Measurements from ENCODE around the gene OR7G1. TPM values are rescaled to one million over a fixed set of nuclear protein-coding genes. Genes with fewer than 3 reads are reported as not detected.
"Not testable (repeated sequence)": the region's sequence is repeated elsewhere in the genome, so short reads cannot be mapped to it uniquely, and the experiment has no call there.

Gene OR7G1
- total RNA-seq, 2 experiments from 2014 or later = not detected

DNA sequence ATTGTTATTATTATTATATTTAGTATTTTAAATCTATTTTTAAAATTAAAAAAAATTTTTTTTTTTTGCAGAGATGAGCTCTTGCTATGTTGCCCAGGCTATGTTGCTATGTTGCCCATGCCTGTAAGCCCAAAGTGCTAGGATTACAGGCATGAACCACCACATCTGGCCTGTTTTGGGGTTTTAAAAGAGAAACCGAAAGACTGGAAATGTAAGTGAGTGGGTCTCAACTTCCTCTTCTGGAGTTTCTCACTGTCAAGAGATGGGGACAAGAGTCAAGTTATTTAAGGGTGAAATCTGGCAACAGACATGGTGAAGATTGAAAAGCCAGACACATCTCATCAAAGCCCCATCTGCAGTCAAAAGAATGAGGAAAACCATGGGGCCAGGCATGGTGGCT lies 15.4 kb upstream of the OR7G1 start:
- Mint-ChIP-seq H3K36me3 (no peaks in the 10 kb centered on the region), H3K4me1 (peaks cover 6% of the 10 kb centered on the region), H3K27me3 (peaks cover 25% of the 10 kb centered on the region), H3K4me3 (no peak overlapping the region), H3K27ac (no peak overlapping the region), H3K9me3 (no peaks in the 10 kb centered on the region)
- DNase-seq = no peak

DNA sequence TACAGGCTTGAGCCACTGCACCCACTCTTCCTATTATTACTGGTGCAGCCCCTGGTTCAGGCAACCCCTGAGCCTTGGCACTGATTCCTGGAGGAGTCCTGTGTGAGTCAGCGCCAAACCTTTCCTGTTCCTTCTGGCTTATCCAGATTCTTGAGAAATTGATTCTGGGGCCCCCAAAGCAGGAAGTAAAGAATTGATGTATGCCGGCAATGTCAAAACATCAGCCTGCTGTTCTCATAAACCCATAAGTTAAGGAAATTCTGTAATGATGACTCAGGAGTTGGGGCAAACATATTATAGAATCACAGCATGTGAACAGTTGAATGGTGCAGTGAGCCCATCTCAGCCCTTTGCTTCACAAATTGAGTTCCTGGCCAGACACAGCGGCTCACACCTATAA lies 12.6 kb upstream of the OR7G1 start:
- peaks cover 34% of the 10 kb centered on the region for H3K27me3 Mint-ChIP-seq
- no peaks in the 10 kb centered on the region for H3K9me3 Mint-ChIP-seq
- no peaks in the 10 kb centered on the region for H3K36me3 Mint-ChIP-seq
- no peak for DNase-seq
- H3K4me3 Mint-ChIP-seq = no peak overlapping the region
- H3K27ac Mint-ChIP-seq = no peak overlapping the region
- H3K4me1 Mint-ChIP-seq = peaks cover 6% of the 10 kb centered on the region

DNA sequence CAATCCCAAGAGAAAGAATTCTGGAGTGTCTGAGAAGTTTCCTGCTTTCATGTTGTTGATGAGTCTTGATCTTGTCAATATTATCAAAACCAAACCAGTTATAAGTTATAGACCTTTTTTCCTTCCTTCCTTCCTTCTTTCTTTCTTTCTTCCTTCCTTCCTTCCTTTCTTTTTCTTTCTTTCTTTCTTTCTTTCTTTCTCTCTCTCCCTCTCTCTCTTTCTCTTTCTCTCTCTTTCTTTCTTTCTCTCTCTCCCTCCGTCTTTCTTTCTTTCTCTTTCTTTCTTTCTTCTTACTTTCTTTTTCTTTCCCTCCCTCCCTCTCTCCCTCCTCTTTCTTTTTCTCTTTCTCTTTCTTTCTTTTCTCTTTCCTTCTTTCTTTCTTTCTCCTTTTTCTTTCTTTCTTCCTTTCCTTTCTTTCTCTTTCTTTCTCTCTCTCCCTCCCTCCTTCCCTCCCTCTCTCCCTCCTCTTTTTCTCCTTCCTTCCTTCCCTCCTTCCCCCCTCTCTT lies 11.4 kb upstream of the OR7G1 start, which contains the start of gene OR7G3:
Gene OR7G3, minus strand, starts transcription at position 51 of the 506 bp plus-strand sequence. Its CDS starts 0 bp downstream, at position 51.
- no peaks in the 10 kb centered on the region for H3K9me3 Mint-ChIP-seq
- DNase-seq = no peak
- H3K27me3 Mint-ChIP-seq = peaks cover 37% of the 10 kb centered on the region
- no peaks in the 10 kb centered on the region for H3K36me3 Mint-ChIP-seq
- H3K4me3 Mint-ChIP-seq = no peak within 1 kb of the TSS
- H3K4me1 Mint-ChIP-seq = peaks cover 6% of the 10 kb centered on the region
- H3K27ac Mint-ChIP-seq = no peak within 1 kb of the TSS

DNA sequence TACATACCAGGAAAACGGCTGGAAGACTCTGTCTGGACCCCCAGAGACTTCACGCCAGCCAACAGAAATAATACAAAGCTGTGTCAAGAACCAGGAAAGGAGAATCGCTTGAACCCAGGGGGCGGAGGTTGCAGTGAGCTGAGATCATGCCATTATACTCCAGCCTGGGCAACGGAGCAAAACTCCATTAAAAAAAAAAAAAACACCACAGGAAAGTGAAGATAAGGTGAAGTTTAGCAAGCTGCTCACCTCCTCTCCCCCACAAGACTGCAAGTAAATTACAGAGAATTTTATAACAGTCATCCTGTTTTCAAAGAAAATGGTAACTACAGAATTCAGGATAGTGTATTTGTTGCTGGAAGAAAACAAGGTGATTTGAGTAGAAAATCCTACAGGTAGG lies 984 bp upstream of the OR7G1 start:
- H3K4me1 Mint-ChIP-seq = no peaks in the 10 kb centered on the region
- DNase-seq = no peak
- H3K36me3 Mint-ChIP-seq = no peaks in the 10 kb centered on the region
- H3K9me3 Mint-ChIP-seq = no peaks in the 10 kb centered on the region
- H3K27ac Mint-ChIP-seq = no peak overlapping the region
- peaks cover 41% of the 10 kb centered on the region for H3K27me3 Mint-ChIP-seq
- no peak overlapping the region for H3K4me3 Mint-ChIP-seq

DNA sequence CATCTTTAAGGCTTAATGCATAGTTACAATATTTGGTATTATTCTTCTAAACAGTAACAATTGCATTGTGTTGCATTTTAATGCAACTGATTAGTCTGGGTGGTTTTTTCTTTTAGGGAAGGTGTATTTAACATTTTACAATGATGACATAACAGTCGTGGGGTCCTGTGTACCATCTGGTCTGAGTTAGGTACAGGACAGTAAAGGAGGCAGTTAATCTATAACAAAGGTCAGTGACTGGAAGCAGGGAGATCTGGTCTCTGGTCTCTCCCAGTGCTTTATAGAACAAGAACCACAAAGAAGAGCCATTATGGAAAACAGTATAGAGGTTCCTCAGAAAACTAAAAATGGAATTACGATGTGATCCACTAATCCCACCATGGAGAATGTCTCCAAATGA lies 5.6 kb downstream of the OR7G1 start:
- Mint-ChIP-seq H3K9me3 (no peaks in the 10 kb centered on the region), H3K27me3 (peaks cover 28% of the 10 kb centered on the region), H3K36me3 (no peaks in the 10 kb centered on the region)

DNA sequence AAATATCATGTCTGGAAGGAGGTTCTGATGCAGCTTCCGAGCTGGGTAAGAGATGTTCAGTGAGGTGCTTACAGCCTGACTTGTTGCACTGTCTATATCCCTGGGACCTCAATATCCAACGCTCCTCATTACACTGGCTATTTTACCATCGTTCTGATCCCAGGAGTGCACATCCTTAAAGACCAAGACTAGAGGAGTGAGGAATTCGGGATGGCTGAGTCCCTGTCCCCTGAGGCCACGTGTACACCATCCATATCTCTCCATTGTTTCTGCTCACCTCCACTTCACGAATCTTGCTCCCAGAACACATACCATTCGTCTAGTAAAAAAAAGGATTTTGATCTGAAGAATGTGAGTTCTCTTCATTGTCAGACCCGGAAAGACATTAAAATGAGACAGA lies 8.2 kb downstream of the OR7G1 start, which contains the start of gene OR7G2:
Gene OR7G2, minus strand, starts transcription at position 101 of the 400 bp plus-strand sequence. CDS start 4,232 bp downstream, outside the sequence.
- DNase-seq = no peak
- Mint-ChIP-seq H3K27ac (no peak within 1 kb of the TSS), H3K36me3 (no peaks in the 10 kb centered on the region), H3K4me3 (no peak within 1 kb of the TSS), H3K9me3 (no peaks in the 10 kb centered on the region), H3K27me3 (peaks cover 32% of the 10 kb centered on the region), H3K4me1 (peaks cover 3% of the 10 kb centered on the region)

More for the DNA sequence above, 5.6 kb downstream of the OR7G1 start:
- Mint-ChIP-seq H3K27ac (no peak overlapping the region), H3K4me3 (no peak overlapping the region), H3K4me1 (peaks cover 3% of the 10 kb centered on the region)
- DNase-seq = no peak

DNA sequence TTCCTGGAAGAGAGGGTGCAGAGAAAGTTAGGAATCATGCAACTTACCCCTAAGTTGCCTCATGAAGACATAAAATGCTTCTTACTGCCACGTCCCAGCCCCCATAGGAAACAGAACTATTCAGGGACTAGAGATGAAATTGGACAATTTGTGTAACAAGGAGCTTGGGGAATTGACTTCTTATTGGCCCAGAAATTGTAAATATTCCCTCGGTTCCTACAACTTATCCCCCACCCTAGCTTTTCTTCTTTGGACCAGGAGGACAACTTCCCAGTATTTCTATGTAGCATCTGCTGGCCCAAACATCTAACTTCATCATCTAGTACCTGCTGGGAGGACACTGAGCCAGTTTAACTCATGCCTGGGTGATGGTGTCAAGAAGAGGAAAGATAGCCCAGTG lies 28.8 kb downstream of the OR7G1 start, which contains the start of gene OR1M1:
Gene OR1M1, plus strand, starts transcription at position 301 of the 400 bp plus-strand sequence. CDS start 6,184 bp downstream, outside the sequence.
- Mint-ChIP-seq H3K4me1 (no peaks in the 10 kb centered on the region), H3K27ac (no peak within 1 kb of the TSS), H3K9me3 (no peaks in the 10 kb centered on the region), H3K27me3 (peaks cover 23% of the 10 kb centered on the region), H3K36me3 (no peaks in the 10 kb centered on the region), H3K4me3 (no peak within 1 kb of the TSS)
- DNase-seq = no peak

DNA sequence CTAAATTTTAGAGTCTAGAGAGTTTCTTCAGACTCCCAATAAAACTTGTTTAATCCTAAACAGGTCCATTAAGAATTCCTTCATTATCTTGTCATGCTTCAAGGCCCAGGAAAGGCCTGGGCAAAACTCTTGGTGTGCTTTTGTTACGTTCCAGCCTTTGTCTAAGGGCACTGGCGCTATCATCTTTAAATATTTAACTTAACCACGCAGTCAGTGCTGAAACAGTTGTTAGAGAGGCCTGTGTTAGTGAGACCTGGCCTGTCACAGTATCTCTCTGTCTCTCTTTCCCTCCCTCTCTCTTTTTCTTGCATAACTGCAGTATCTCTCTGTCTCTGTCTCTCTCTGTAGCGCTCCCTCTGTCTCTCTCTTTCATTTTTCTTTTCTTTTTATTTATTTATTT lies 36.9 kb downstream of the OR7G1 start:
- H3K9me3 Mint-ChIP-seq = no peaks in the 10 kb centered on the region
- no peak overlapping the region for H3K27ac Mint-ChIP-seq
- H3K27me3 Mint-ChIP-seq = no peaks in the 10 kb centered on the region

DNA sequence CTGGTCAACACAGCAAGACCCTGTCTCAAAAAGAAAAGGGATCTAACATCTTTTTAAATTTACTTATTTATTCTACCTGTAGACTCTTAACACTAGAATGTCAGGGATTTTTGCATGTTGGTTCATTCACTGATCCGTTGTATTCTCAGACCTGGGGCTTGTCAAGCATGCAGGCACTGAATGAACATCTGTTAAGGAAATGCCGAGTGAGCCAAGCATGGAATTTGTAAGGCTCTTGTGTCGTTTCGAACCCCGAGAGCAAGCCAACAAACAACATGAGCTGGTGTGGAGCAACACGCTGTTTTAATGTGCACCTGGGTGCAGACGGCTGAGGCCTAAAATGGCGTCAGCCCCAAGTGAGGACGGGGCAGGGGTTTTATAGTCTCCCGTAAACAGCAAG lies 38.7 kb downstream of the OR7G1 start:
- no peaks in the 10 kb centered on the region for H3K36me3 Mint-ChIP-seq
- no peak overlapping the region for H3K27ac Mint-ChIP-seq
- H3K9me3 Mint-ChIP-seq = no peaks in the 10 kb centered on the region
- H3K4me1 Mint-ChIP-seq = peaks cover 3% of the 10 kb centered on the region
- no peak overlapping the region for H3K4me3 Mint-ChIP-seq
- no peaks in the 10 kb centered on the region for H3K27me3 Mint-ChIP-seq
- DNase-seq = no peak

More for the DNA sequence above, 36.9 kb downstream of the OR7G1 start:
- Mint-ChIP-seq H3K4me1 (peaks cover 3% of the 10 kb centered on the region), H3K36me3 (no peaks in the 10 kb centered on the region), H3K4me3 (no peak overlapping the region)
- no peak for DNase-seq

DNA sequence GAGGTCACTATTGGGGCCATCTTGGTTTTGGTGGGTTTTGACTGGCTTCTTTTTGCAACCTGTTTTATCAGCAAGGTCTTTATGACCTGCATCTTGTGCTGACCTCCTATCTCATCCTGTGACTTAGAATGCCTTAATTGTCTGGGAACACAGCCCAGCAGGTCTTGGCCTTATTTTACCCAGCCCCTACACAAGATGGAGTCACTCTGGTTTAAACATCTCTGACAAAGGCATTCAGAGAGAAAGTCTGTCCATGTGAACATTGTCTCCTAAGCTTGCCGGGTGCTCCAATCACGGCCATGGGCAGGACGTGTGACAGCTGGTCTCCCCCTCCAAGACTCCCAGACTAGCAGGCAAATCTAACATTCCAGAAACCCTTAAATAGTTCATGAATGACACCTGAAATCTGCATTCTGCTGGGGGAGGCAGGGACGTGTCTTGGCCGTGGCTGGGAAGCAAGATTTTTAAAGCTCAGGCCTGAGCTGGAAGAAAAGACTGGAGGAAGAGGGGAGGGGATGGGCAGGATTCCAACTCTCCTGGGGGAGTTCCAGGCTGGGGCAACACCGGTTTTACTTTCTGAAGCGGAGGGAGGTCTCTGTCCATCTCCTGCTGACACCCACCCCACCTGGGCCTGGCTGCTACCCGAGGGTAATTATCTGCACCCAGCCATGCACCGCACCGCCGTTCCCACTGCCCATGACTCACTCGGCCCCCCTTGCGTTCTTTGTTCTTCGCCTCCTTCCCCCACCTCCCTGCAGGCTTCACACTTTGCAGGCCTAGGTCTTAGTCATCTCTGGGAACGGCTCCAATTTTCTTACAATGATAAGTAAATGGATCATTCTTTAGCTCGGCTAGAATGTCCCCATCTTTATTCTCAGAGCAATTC lies 40.3 kb downstream of the OR7G1 start:
- peak; percentile 11 for DNase-seq
- H3K4me3 Mint-ChIP-seq = no peak overlapping the region
- no peaks in the 10 kb centered on the region for H3K9me3 Mint-ChIP-seq
- no peaks in the 10 kb centered on the region for H3K36me3 Mint-ChIP-seq
- no peaks in the 10 kb centered on the region for H3K27me3 Mint-ChIP-seq
- peaks cover 3% of the 10 kb centered on the region for H3K4me1 Mint-ChIP-seq
- H3K27ac Mint-ChIP-seq = peak overlapping the region; percentile 20

DNA sequence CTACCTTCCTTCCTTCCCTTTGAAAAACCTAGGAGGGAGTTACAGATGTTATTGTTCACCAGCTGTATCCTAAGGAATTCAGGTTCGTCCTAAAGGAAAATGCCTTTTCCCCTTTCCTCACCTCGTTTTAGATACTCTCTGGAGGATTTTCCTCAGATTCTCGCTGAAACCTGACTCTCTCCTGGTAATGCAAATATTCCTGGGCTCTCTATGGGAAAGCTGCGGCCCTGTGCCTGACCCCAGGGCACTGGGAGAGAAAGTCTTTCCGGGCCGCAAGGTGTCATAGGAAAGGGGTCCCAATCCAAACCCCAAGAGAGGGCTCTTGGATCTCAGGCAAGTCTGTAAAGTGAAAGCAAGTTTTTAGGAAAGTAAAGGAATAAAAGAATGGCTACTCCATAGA lies 41.8 kb downstream of the OR7G1 start:
- no peak for DNase-seq
- H3K4me1 Mint-ChIP-seq = no peaks in the 10 kb centered on the region
- no peaks in the 10 kb centered on the region for H3K36me3 Mint-ChIP-seq
- no peak overlapping the region for H3K4me3 Mint-ChIP-seq
- H3K9me3 Mint-ChIP-seq = no peaks in the 10 kb centered on the region
- no peaks in the 10 kb centered on the region for H3K27me3 Mint-ChIP-seq
- no peak overlapping the region for H3K27ac Mint-ChIP-seq

DNA sequence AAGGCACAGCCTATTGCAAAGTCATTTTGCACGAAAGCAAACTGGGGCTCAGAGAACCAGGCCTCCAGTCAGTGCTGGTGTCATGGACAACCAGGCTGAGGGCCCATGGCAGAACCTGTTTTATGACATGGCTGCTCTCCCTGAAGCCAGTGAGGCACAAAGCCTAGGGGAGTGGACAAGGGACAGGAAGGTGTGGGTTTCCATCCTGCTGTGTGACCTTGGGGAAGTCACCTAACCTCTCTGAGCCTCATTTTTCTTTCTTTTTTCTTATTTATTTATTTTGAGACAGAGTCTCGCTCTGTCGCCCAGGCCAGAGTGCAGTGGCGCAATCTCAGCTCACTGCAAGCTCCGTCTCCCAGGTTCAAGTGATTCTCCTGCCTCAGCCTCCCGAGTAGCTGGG lies 43.8 kb downstream of the OR7G1 start:
- H3K27ac Mint-ChIP-seq, H3K36me3 Mint-ChIP-seq, DNase-seq, H3K4me3 Mint-ChIP-seq, H3K4me1 Mint-ChIP-seq, H3K9me3 Mint-ChIP-seq, H3K27me3 Mint-ChIP-seq: not testable (repeated sequence)

DNA sequence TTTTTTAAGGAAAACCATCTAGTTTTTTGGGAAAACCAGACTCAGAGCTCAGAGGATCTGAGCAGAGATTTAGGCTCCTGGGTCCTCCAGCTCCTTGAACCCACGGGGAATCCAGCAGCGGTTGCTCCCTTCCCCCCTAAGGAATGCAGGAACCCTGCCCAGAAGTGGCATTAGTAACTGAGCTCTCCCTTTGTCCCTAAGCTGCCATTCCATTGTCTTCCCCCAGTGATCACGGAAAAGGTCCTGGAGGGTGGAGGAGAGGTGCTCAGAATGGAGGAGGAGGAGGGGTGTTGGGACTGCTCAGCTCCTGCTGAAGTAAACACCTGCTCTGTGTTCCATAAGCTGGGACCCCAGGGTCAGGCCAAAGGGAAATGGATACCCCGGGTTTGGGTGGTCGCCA lies 45.5 kb downstream of the OR7G1 start:
- Mint-ChIP-seq H3K27ac (no peak overlapping the region), H3K36me3 (no peaks in the 10 kb centered on the region), H3K4me1 (no peaks in the 10 kb centered on the region), H3K27me3 (no peaks in the 10 kb centered on the region), H3K9me3 (no peaks in the 10 kb centered on the region), H3K4me3 (no peak overlapping the region)
- no peak for DNase-seq

DNA sequence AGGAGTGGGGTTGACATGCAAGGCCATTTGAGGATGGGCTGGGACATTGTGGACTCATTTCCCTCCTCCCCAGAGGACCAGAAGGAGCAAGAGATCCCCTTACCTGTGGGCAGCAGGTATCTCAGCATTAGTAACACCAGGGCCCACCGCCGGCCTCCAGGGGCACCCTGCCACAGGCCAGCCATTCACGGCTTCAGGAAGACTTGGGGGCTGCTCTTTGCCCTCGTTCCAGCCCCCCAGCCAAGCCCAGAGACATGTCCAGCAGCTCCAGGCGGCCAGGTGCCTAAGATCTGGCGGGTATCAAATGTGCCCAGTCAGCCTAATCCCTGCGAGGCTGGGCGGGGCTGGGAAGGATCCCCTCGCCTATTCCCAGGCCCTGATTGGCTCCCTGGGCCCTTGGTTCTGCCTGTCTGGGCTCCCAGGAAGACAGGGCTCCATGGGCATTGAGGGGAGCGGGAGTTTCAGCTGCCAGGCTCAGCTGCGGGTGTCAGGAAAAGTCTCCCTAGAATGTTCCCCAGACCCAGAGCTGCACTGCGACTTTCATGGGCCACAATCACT lies 50.0 kb downstream of the OR7G1 start:
- Mint-ChIP-seq H3K36me3 (no peaks in the 10 kb centered on the region), H3K27ac (no peak overlapping the region), H3K4me3 (no peak overlapping the region), H3K27me3 (no peaks in the 10 kb centered on the region), H3K9me3 (no peaks in the 10 kb centered on the region), H3K4me1 (no peaks in the 10 kb centered on the region)
- no peak for DNase-seq

Data from activated naive CD8-positive, alpha-beta T cell treated with anti-CD3 and anti-CD28 coated beads for 36 hours (primary cell).